H9 (cell line): ENCODE data around the gene KRT81. TPM values are rescaled to one million over a fixed set of nuclear protein-coding genes. Genes with fewer than 3 reads are reported as not detected.

ENCODE experiments used
- DNase-seq: peaks from one replicate; pipeline ENCODE4 v3.0.0-alpha.2; 2017
- H2AFZ ChIP-seq: one replicate; pipeline ENCODE4 v1.6.1; 2013; ENCODE audit warnings: mild to moderate bottlenecking, low read length, control low read depth, moderate library complexity
- H2AK5ac ChIP-seq: 2 replicates; pipeline ENCODE4 v1.6.1; 2013; ENCODE audit warnings: low read length, control low read depth, mixed read lengths; ENCODE audit not compliant: insufficient read length
- H2BK120ac ChIP-seq: one replicate; pipeline ENCODE4 v1.6.1; 2013; ENCODE audit warnings: low read depth, mild to moderate bottlenecking, low read length, control low read depth, inconsistent platforms; ENCODE audit not compliant: poor library complexity, severe bottlenecking
- H2BK12ac ChIP-seq: 2 replicates; pipeline ENCODE4 v1.6.1; 2013; ENCODE audit warnings: low read length, control low read depth, mixed read lengths, low read depth; ENCODE audit not compliant: insufficient read length
- H2BK15ac ChIP-seq: 2 replicates; pipeline ENCODE4 v1.6.1; 2013; ENCODE audit warnings: low read depth, low read length, control low read depth
- H2BK20ac ChIP-seq: one replicate; pipeline ENCODE4 v1.6.1; 2013; ENCODE audit warnings: low read depth, mild to moderate bottlenecking, low read length, control low read depth, inconsistent platforms; ENCODE audit not compliant: poor library complexity, severe bottlenecking
- H2BK5ac ChIP-seq: 2 replicates; pipeline ENCODE4 v1.6.1; 2013; ENCODE audit warnings: low read length, control low read depth, mixed read lengths; ENCODE audit not compliant: insufficient read length
- H3K14ac ChIP-seq: 2 replicates; pipeline ENCODE4 v1.6.1; 2013; ENCODE audit warnings: low read length, control low read depth; ENCODE audit not compliant: insufficient read depth
- H3K18ac ChIP-seq: 2 replicates; pipeline ENCODE4 v1.6.1; 2013; ENCODE audit warnings: low read depth, mild to moderate bottlenecking, mixed read lengths, low read length, control low read depth; ENCODE audit not compliant: insufficient read length
- H3K23ac ChIP-seq: 2 replicates; pipeline ENCODE4 v1.6.1; 2013; ENCODE audit warnings: low read length, control low read depth, mixed read lengths, low read depth; ENCODE audit not compliant: insufficient read length
- H3K23me2 ChIP-seq: 2 replicates; pipeline ENCODE4 v1.6.1; 2013; ENCODE audit warnings: low read depth, mild to moderate bottlenecking, mixed read lengths, low read length, control low read depth; ENCODE audit not compliant: insufficient read length, poor library complexity, severe bottlenecking
- H3K27ac ChIP-seq: 2 replicates; pipeline ENCODE4 v1.5.1; 2013; ENCODE audit warnings: low read length, control low read depth, mixed read lengths, low read depth; ENCODE audit not compliant: insufficient read length
- H3K27me3 ChIP-seq: 2 replicates; pipeline ENCODE4 v1.6.1; 2013; ENCODE audit warnings: low read length, control low read depth, inconsistent platforms; ENCODE audit not compliant: insufficient read depth
- H3K4ac ChIP-seq: 2 replicates; pipeline ENCODE4 v1.6.1; 2013; ENCODE audit warnings: low read depth, mild to moderate bottlenecking, control low read depth, inconsistent platforms, low read length, moderate library complexity
- H3K4me1 ChIP-seq: 2 replicates; pipeline ENCODE4 v1.6.1; 2013; ENCODE audit warnings: low read length, control low read depth, inconsistent platforms; ENCODE audit not compliant: insufficient read depth
- H3K4me2 ChIP-seq: 2 replicates; pipeline ENCODE4 v1.6.1; 2013; ENCODE audit warnings: low read length, control low read depth, mixed read lengths; ENCODE audit not compliant: insufficient read length, insufficient read depth
- H3K56ac ChIP-seq: 2 replicates; pipeline ENCODE4 v1.6.1; 2013; ENCODE audit warnings: low read depth, mild to moderate bottlenecking, mixed read lengths, low read length, control low read depth; ENCODE audit not compliant: insufficient read length
- H3K79me1 ChIP-seq: 2 replicates; pipeline ENCODE4 v1.6.1; 2013; ENCODE audit warnings: low read depth, mild to moderate bottlenecking, moderate library complexity, low read length, control low read depth, inconsistent platforms; ENCODE audit not compliant: insufficient read depth, poor library complexity, severe bottlenecking
- H3K79me2 ChIP-seq: 2 replicates; pipeline ENCODE4 v1.6.1; 2013; ENCODE audit warnings: low read length, control low read depth, inconsistent platforms; ENCODE audit not compliant: insufficient read depth
- H3K9ac ChIP-seq: 2 replicates; pipeline ENCODE4 v1.6.1; 2013; ENCODE audit warnings: low read length, control low read depth, mixed read lengths; ENCODE audit not compliant: insufficient read length; ENCODE audit errors: extremely low read depth
- H3K9me3 ChIP-seq: one replicate; pipeline ENCODE4 v1.6.1; 2013; ENCODE audit warnings: low read depth, low read length, inconsistent platforms; ENCODE audit not compliant: control insufficient read depth
- H3T11ph ChIP-seq: one replicate; pipeline ENCODE4 v1.6.1; 2013; ENCODE audit warnings: mild to moderate bottlenecking, low read length, control low read depth, inconsistent platforms
- H4K20me1 ChIP-seq: one replicate; pipeline ENCODE4 v1.6.1; 2013; ENCODE audit not compliant: control insufficient read depth, insufficient read length, insufficient read depth
- H4K5ac ChIP-seq: 2 replicates; pipeline ENCODE4 v1.6.1; 2013; ENCODE audit warnings: low read depth, mild to moderate bottlenecking, mixed read lengths, low read length, control low read depth; ENCODE audit not compliant: insufficient read length
- H4K8ac ChIP-seq: replicated peaks from 2 replicates; pipeline ENCODE4 v1.6.1; 2013; ENCODE audit warnings: low read length, control low read depth, mixed read lengths, low read depth; ENCODE audit not compliant: insufficient read length
- H4K91ac ChIP-seq: 2 replicates; pipeline ENCODE4 v1.6.1; 2013; ENCODE audit warnings: low read depth, mild to moderate bottlenecking, moderate library complexity, mixed read lengths, low read length, control low read depth; ENCODE audit not compliant: insufficient read length
- H3K27ac Mint-ChIP-seq, 3 experiments: 2 replicates in 2 of 3; 3 replicates in 1 of 3; pipeline ENCODE4 v1.8.0; 2020 to 2021; ENCODE audit warnings: mixed read lengths in 3 of 3, mild to moderate bottlenecking in 1 of 3, moderate library complexity in 1 of 3
- H3K27me3 Mint-ChIP-seq: 2 replicates; pipeline ENCODE4 v1.8.0; 2021; ENCODE audit warnings: low read depth, mild to moderate bottlenecking, moderate library complexity, mixed read lengths
- H3K36me3 Mint-ChIP-seq, 3 experiments: 2 replicates in 2 of 3; 3 replicates in 1 of 3; pipeline ENCODE4 v1.8.0; 2020 to 2021; ENCODE audit warnings: low read depth in 3 of 3, mixed read lengths in 3 of 3; ENCODE audit not compliant: insufficient read depth in 1 of 3
- H3K4me1 Mint-ChIP-seq, 2 experiments: 2 replicates each; pipeline ENCODE4 v1.8.0; 2020; ENCODE audit warnings: mixed read lengths in 2 of 2
- H3K4me3 Mint-ChIP-seq, 2 experiments: 2 replicates in 1 of 2; 3 replicates in 1 of 2; pipeline ENCODE4 v1.8.0; 2020 to 2021; ENCODE audit warnings: mild to moderate bottlenecking in 2 of 2, mixed read lengths in 2 of 2, moderate library complexity in 1 of 2
- H3K9me3 Mint-ChIP-seq, 2 experiments: 2 replicates in 1 of 2; 3 replicates in 1 of 2; pipeline ENCODE4 v1.8.0; 2020; ENCODE audit warnings: mild to moderate bottlenecking in 2 of 2, mixed read lengths in 2 of 2, moderate library complexity in 1 of 2
- WGBS: extraction: QIAGEN DNeasy Blood & Tissue Kit; methylation state at CpG from one replicate; pipeline ENCODE4 v1.1.7; 2013; ENCODE audit warnings: missing lambda C conversion rate, low lambda C conversion rate, mixed read lengths; ENCODE audit not compliant: insufficient read length; ENCODE audit errors: extremely low coverage; 5-methylcytosine and 5-hydroxymethylcytosine counted together
- total RNA-seq: library from RNA; stranded (reverse); gene quantifications from 2 replicates; pipeline ENCODE4 v1.2.1, GENCODE V29; 2021
- TF ChIP-seq, protein P1 (sequence below): fragments of 200-600 bp; sonication (generic); conservative IDR thresholded peaks from 3 replicates; pipeline ENCODE4 v1.8.0; 2021; ENCODE audit warnings: antibody characterized with exemption, mild to moderate bottlenecking

Gene KRT81
- total RNA-seq, 1 experiment from 2014 or later, result not detected

DNA sequence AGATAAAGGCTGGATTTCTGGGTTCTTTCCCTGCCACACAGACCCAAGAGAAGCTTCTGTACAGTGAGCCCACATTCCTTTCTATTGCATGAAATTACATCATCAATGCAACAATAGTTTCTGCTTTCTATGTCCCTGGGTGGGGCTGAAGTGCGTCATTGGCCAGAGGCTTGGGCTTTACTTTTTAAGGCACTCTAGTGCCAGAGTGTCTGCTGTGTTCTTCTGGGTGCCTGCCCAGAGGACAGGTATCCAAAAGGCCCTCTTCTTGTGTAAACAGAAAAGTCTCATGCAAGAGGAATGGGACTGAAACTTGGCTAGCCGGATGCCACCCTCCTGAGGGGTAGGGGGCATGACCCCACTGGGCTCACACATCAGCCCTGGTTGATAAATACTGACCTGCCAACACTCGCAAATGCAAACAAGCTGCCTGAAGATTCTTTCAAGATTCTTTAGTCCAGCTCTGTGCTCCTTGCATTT lies 11.0 kb downstream of the KRT81 start:
- H2AK5ac ChIP-seq, result no peak overlapping the region
- Mint-ChIP-seq H3K4me3 (no peak overlapping the region), H3K27me3 (peaks cover 46% of the 10 kb centered on the region), H3K9me3 (no peaks in the 10 kb centered on the region), H3K36me3 (no peaks in the 10 kb centered on the region), H3K27ac (no peak overlapping the region), H3K4me1 (peaks cover 8 to 10% of the 10 kb centered on the region in 2 experiments)
- no peak overlapping the region for H3K14ac ChIP-seq
- no CpG with 5 or more reads among the region's 3 CpGs for WGBS
- no peak overlapping the region for H2BK12ac ChIP-seq
- H3K27me3 ChIP-seq, result peaks cover 2% of the 10 kb centered on the region
- H3K4me1 ChIP-seq, result no peaks in the 10 kb centered on the region
- no peak overlapping the region for H2AFZ ChIP-seq
- H3K79me1 ChIP-seq, result no peaks in the 10 kb centered on the region
- peaks cover 5% of the 10 kb centered on the region for H3K23me2 ChIP-seq
- no peak overlapping the region for H3K27ac ChIP-seq
- H3K18ac ChIP-seq, result no peak overlapping the region
- no peaks in the 10 kb centered on the region for H4K20me1 ChIP-seq
- no peak overlapping the region for H2BK120ac ChIP-seq
- no peak overlapping the region for H3K23ac ChIP-seq
- no peak for DNase-seq
- no peak overlapping the region for H3K4me2 ChIP-seq
- H4K91ac ChIP-seq, result no peak overlapping the region
- H3K56ac ChIP-seq, result no peak overlapping the region
- no peak overlapping the region for H3K4ac ChIP-seq
- no peak overlapping the region for H2BK15ac ChIP-seq
- no peaks in the 10 kb centered on the region for H3K79me2 ChIP-seq
- no peak overlapping the region for H2BK5ac ChIP-seq
- H3K9me3 ChIP-seq, result no peaks in the 10 kb centered on the region
- H3K9ac ChIP-seq, result no peak overlapping the region
- H4K5ac ChIP-seq, result no peak overlapping the region
- TF ChIP-seq, protein P1, sequence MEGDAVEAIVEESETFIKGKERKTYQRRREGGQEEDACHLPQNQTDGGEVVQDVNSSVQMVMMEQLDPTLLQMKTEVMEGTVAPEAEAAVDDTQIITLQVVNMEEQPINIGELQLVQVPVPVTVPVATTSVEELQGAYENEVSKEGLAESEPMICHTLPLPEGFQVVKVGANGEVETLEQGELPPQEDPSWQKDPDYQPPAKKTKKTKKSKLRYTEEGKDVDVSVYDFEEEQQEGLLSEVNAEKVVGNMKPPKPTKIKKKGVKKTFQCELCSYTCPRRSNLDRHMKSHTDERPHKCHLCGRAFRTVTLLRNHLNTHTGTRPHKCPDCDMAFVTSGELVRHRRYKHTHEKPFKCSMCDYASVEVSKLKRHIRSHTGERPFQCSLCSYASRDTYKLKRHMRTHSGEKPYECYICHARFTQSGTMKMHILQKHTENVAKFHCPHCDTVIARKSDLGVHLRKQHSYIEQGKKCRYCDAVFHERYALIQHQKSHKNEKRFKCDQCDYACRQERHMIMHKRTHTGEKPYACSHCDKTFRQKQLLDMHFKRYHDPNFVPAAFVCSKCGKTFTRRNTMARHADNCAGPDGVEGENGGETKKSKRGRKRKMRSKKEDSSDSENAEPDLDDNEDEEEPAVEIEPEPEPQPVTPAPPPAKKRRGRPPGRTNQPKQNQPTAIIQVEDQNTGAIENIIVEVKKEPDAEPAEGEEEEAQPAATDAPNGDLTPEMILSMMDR, result no peak
- H4K8ac ChIP-seq, result no peak overlapping the region
- no peak overlapping the region for H3T11ph ChIP-seq
- no peak overlapping the region for H2BK20ac ChIP-seq
